ENCODE measurements around the gene NPEPPS.

Gene NPEPPS

GRCh38 chr17:47630614-47631013 is 99.7 kb downstream of the NPEPPS start:
- Histone ChIP-seq H2BK120ac (ENCODE audit: insufficient read depth, low read length, poor library complexity) (no peak overlapping the region), H3K4me3 (ENCODE audit: low read depth, low read length) (no peak overlapping the region), H3K23ac (ENCODE audit: low read length) (no peak overlapping the region), H2BK5ac (ENCODE audit: low read depth, low read length, poor library complexity) (no peak overlapping the region), H3K27me3 (ENCODE audit: insufficient read depth, low read length) (no peaks in the 10 kb centered on the region), H3K36me3 (ENCODE audit: control insufficient read depth in 1 of 2, insufficient read depth in 2 of 2, low read length in 2 of 2) (no peaks in the 10 kb centered on the region), H3K4ac (ENCODE audit: low read depth, low read length) (no peak overlapping the region), H4K8ac (ENCODE audit: low read depth, low read length) (no peak overlapping the region), H3K79me2 (ENCODE audit: control insufficient read depth, insufficient read depth, low read length, poor library complexity) (no peaks in the 10 kb centered on the region), H3K9ac (ENCODE audit: low read length) (no peak overlapping the region), H3K27ac (ENCODE audit: low read depth, low read length) (no peak overlapping the region), H3K4me1 (ENCODE audit: control insufficient read depth in 1 of 2, insufficient read depth in 2 of 2, low read length in 2 of 2) (no peaks in the 10 kb centered on the region), H3K18ac (ENCODE audit: low read length) (no peak overlapping the region), H4K91ac (ENCODE audit: low read depth, low read length) (no peak overlapping the region), H2BK12ac (ENCODE audit: low read length) (no peak overlapping the region), H3K4me2 (ENCODE audit: low read length) (no peak overlapping the region), H2AK5ac (ENCODE audit: low read length) (no peak overlapping the region), H3K79me1 (ENCODE audit: low read length) (no peaks in the 10 kb centered on the region), H2AFZ (ENCODE audit: insufficient read depth, low read length, poor library complexity) (no peak overlapping the region), H4K12ac (ENCODE audit: low read depth, low read length) (no peak overlapping the region), H3K14ac (ENCODE audit: low read length) (no peak overlapping the region), H3K9me3 (ENCODE audit: insufficient read depth, low read depth, low read length) (no peaks in the 10 kb centered on the region)
- no peak for DNase-seq
- no CpG with 5 or more reads among the region's 2 CpGs for WGBS (ENCODE audit: extremely low coverage, insufficient coverage, insufficient read length)

- no CpG with 5 or more reads among the region's 3 CpGs for WGBS (ENCODE audit: extremely low coverage, insufficient coverage, insufficient read length)
- no peak overlapping the region for H4K91ac ChIP-seq (ENCODE audit: low read depth, low read length)
- no peak overlapping the region for H3K4ac ChIP-seq (ENCODE audit: low read depth, low read length)
- H2BK12ac ChIP-seq (ENCODE audit: low read length): no peak overlapping the region
- H3K18ac ChIP-seq (ENCODE audit: low read length): no peak overlapping the region
- no peak overlapping the region for H2BK120ac ChIP-seq (ENCODE audit: insufficient read depth, low read length, poor library complexity)
- no peak overlapping the region for H2BK5ac ChIP-seq (ENCODE audit: low read depth, low read length, poor library complexity)
- no peak overlapping the region for H3K27ac ChIP-seq (ENCODE audit: low read depth, low read length)
- H3K9ac ChIP-seq (ENCODE audit: low read length): no peak overlapping the region
- no peaks in the 10 kb centered on the region for H3K4me1 ChIP-seq (ENCODE audit: control insufficient read depth in 1 of 2, insufficient read depth in 2 of 2, low read length in 2 of 2)
- H3K79me2 ChIP-seq (ENCODE audit: control insufficient read depth, insufficient read depth, low read length, poor library complexity): no peaks in the 10 kb centered on the region
- H3K4me2 ChIP-seq (ENCODE audit: low read length): no peak overlapping the region
- no peak for DNase-seq
- H2AK5ac ChIP-seq (ENCODE audit: low read length): no peak overlapping the region
- H4K8ac ChIP-seq (ENCODE audit: low read depth, low read length): no peak overlapping the region
- no peaks in the 10 kb centered on the region for H3K9me3 ChIP-seq (ENCODE audit: insufficient read depth, low read depth, low read length)
- no peak overlapping the region for H3K4me3 ChIP-seq (ENCODE audit: low read depth, low read length)
- no peak overlapping the region for H3K14ac ChIP-seq (ENCODE audit: low read length)
- H3K27me3 ChIP-seq (ENCODE audit: insufficient read depth, low read length): no peaks in the 10 kb centered on the region
- H2AFZ ChIP-seq (ENCODE audit: insufficient read depth, low read length, poor library complexity): no peak overlapping the region
- H3K79me1 ChIP-seq (ENCODE audit: low read length): no peaks in the 10 kb centered on the region
- H3K36me3 ChIP-seq (ENCODE audit: control insufficient read depth in 1 of 2, insufficient read depth in 2 of 2, low read length in 2 of 2): peaks cover 0 to 4% of the 10 kb centered on the region in 2 experiments
- no peak overlapping the region for H4K12ac ChIP-seq (ENCODE audit: low read depth, low read length)
- H3K23ac ChIP-seq (ENCODE audit: low read length): no peak overlapping the region
Measured at GRCh38 chr17:47632991-47633390, 102.1 kb downstream of the NPEPPS start.

GRCh38 chr17:47633996-47634395 is 103.1 kb downstream of the NPEPPS start:
- Histone ChIP-seq H3K4ac (ENCODE audit: low read depth, low read length) (no peak overlapping the region), H3K14ac (ENCODE audit: low read length) (no peak overlapping the region), H3K27ac (ENCODE audit: low read depth, low read length) (no peak overlapping the region), H3K4me2 (ENCODE audit: low read length) (no peak overlapping the region), H2AFZ (ENCODE audit: insufficient read depth, low read length, poor library complexity) (no peak overlapping the region), H4K8ac (ENCODE audit: low read depth, low read length) (no peak overlapping the region), H4K12ac (ENCODE audit: low read depth, low read length) (no peak overlapping the region), H3K18ac (ENCODE audit: low read length) (no peak overlapping the region), H3K36me3 (ENCODE audit: control insufficient read depth in 1 of 2, insufficient read depth in 2 of 2, low read length in 2 of 2) (peaks cover 0 to 5% of the 10 kb centered on the region in 2 experiments), H2AK5ac (ENCODE audit: low read length) (no peak overlapping the region), H3K79me1 (ENCODE audit: low read length) (no peaks in the 10 kb centered on the region), H3K27me3 (ENCODE audit: insufficient read depth, low read length) (no peaks in the 10 kb centered on the region), H3K79me2 (ENCODE audit: control insufficient read depth, insufficient read depth, low read length, poor library complexity) (no peaks in the 10 kb centered on the region), H3K23ac (ENCODE audit: low read length) (no peak overlapping the region), H3K9ac (ENCODE audit: low read length) (no peak overlapping the region), H3K9me3 (ENCODE audit: insufficient read depth, low read depth, low read length) (no peaks in the 10 kb centered on the region), H3K4me3 (ENCODE audit: low read depth, low read length) (no peak overlapping the region), H2BK12ac (ENCODE audit: low read length) (no peak overlapping the region), H4K91ac (ENCODE audit: low read depth, low read length) (no peak overlapping the region), H3K4me1 (ENCODE audit: control insufficient read depth in 1 of 2, insufficient read depth in 2 of 2, low read length in 2 of 2) (no peaks in the 10 kb centered on the region), H2BK5ac (ENCODE audit: low read depth, low read length, poor library complexity) (no peak overlapping the region), H2BK120ac (ENCODE audit: insufficient read depth, low read length, poor library complexity) (no peak overlapping the region)
- no peak for DNase-seq
- no CpG with 5 or more reads among the region's 1 CpG for WGBS (ENCODE audit: extremely low coverage, insufficient coverage, insufficient read length)

- Histone ChIP-seq H2AFZ (ENCODE audit: insufficient read depth, low read length, poor library complexity) (no peak overlapping the region), H3K79me2 (ENCODE audit: control insufficient read depth, insufficient read depth, low read length, poor library complexity) (no peaks in the 10 kb centered on the region), H3K27ac (ENCODE audit: low read depth, low read length) (no peak overlapping the region), H2BK12ac (ENCODE audit: low read length) (no peak overlapping the region), H3K9ac (ENCODE audit: low read length) (no peak overlapping the region), H3K4me1 (ENCODE audit: control insufficient read depth in 1 of 2, insufficient read depth in 2 of 2, low read length in 2 of 2) (no peaks in the 10 kb centered on the region), H2AK5ac (ENCODE audit: low read length) (no peak overlapping the region), H3K4me3 (ENCODE audit: low read depth, low read length) (no peak overlapping the region), H4K8ac (ENCODE audit: low read depth, low read length) (no peak overlapping the region), H2BK5ac (ENCODE audit: low read depth, low read length, poor library complexity) (no peak overlapping the region), H4K12ac (ENCODE audit: low read depth, low read length) (no peak overlapping the region), H2BK120ac (ENCODE audit: insufficient read depth, low read length, poor library complexity) (no peak overlapping the region), H3K14ac (ENCODE audit: low read length) (no peak overlapping the region), H3K27me3 (ENCODE audit: insufficient read depth, low read length) (no peaks in the 10 kb centered on the region), H3K23ac (ENCODE audit: low read length) (no peak overlapping the region), H3K9me3 (ENCODE audit: insufficient read depth, low read depth, low read length) (no peaks in the 10 kb centered on the region), H3K4ac (ENCODE audit: low read depth, low read length) (no peak overlapping the region), H3K79me1 (ENCODE audit: low read length) (no peaks in the 10 kb centered on the region), H4K91ac (ENCODE audit: low read depth, low read length) (no peak overlapping the region), H3K36me3 (ENCODE audit: control insufficient read depth in 1 of 2, insufficient read depth in 2 of 2, low read length in 2 of 2) (peaks cover 0 to 5% of the 10 kb centered on the region in 2 experiments), H3K4me2 (ENCODE audit: low read length) (no peak overlapping the region), H3K18ac (ENCODE audit: low read length) (no peak overlapping the region)
- no CpG with 5 or more reads among the region's 3 CpGs for WGBS (ENCODE audit: extremely low coverage, insufficient coverage, insufficient read length)
- DNase-seq: no peak
Measured at GRCh38 chr17:47634870-47635269, 104.0 kb downstream of the NPEPPS start.

All from trophoblast cell (in vitro differentiated cells and primary cell).